ENCODE measurements around the gene ZCWPW2. TPM values are rescaled to one million over a fixed set of nuclear protein-coding genes. Genes with fewer than 3 reads are reported as not detected.

Gene ZCWPW2
- total RNA-seq, 1 donor from 2014 or later: 0.64 TPM

DNA sequence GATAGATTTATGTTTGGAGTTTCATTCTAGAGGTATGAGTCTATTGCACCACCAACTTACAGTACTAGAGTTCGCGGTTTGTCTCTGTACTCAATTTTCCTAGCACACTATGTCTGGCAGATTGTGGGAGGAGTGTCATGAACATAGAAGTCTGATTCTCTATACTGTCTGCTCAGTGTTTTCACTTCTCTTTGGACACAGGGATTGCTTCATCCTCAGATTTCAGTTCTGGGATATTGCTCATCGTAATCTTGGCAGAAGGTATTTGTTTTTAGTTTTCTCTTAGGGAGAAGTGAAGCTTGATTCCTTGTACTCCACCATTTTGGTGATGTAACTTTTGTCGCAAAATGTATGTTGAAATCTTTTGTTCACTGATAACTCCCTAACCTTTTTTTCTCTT is 27.9 kb downstream of the ZCWPW2 start:
- DNase-seq (ENCODE audit: low read depth): peak; percentile 58

GRCh38 chr3:28386049-28386448 is 37.5 kb downstream of the ZCWPW2 start:
- DNase-seq (ENCODE audit: low read depth): no peak

GRCh38 chr3:28388978-28389377 is 40.5 kb downstream of the ZCWPW2 start:
- DNase-seq (ENCODE audit: low read depth): no peak

- DNase-seq (ENCODE audit: low read depth): no peak
Observed at GRCh38 chr3:28399206-28399605, 50.7 kb downstream of the ZCWPW2 start.

DNA sequence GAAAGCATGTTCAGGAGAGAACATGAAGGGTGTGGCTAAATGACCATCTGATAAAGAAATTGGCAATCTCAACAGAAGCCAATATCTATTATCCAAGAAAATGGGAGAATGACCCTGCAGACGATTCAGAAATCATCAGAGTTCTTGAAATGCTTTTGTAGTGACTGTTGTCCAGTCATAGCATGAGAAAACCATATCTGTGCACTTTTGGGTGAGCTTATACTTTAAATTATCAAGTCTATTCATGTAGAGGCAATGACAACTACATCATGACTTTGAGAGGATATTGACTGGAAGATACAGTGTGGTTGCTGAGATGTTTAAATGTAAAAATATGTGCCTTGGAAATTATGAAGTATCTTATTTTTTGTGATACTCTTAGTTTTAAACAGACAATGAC is 57.7 kb downstream of the ZCWPW2 start:
- DNase-seq (ENCODE audit: low read depth): no peak

DNA sequence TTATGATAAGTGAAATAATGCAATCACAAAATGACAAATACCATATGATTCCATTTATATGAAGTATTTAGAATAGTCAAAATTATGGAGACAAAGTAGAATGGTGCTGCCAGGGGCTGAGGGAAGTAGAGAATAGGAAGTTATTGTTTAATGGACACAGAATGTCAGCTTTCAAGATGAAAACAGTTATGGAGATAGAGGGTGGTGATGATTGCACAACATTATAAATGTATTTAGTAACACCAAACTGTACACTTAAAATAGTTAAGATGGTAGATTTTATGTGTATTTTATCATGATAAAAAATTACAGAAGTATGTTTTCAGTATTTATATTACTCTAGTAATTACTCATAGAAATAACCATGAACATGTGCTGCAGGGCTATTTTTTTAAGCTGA is 100.9 kb downstream of the ZCWPW2 start:
- no peak for DNase-seq (ENCODE audit: low read depth)

DNA sequence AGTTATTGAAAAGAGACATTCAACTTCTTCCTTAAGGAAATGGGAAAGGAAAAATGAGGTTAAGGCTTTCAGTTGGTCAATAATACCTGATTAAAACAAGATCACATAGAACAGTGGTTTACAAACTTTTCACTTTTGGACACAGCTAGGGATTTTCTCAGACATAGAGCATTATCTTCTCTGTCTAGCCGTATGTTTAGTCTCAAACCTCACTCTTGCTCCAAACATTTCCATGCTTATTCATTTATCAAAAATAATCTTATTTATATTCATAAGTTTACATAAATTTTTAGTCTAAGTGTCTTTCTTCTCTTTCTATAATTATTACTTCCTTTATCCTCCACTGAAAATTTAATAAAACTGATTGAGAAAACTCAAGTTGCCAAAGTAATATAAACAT is 114.3 kb downstream of the ZCWPW2 start:
- DNase-seq (ENCODE audit: low read depth): no peak

- peak; percentile 6 for DNase-seq (ENCODE audit: low read depth)
Observed at GRCh38 chr3:28467414-28467813, 118.9 kb downstream of the ZCWPW2 start.

- peak; percentile 62 for DNase-seq (ENCODE audit: low read depth)
Observed at GRCh38 chr3:28476194-28476593, 127.7 kb downstream of the ZCWPW2 start.

- DNase-seq (ENCODE audit: low read depth): no peak
Observed at GRCh38 chr3:28476764-28477163, 128.2 kb downstream of the ZCWPW2 start.

- no peak for DNase-seq (ENCODE audit: low read depth)
Observed at GRCh38 chr3:28485164-28485563, 136.6 kb downstream of the ZCWPW2 start.

DNA sequence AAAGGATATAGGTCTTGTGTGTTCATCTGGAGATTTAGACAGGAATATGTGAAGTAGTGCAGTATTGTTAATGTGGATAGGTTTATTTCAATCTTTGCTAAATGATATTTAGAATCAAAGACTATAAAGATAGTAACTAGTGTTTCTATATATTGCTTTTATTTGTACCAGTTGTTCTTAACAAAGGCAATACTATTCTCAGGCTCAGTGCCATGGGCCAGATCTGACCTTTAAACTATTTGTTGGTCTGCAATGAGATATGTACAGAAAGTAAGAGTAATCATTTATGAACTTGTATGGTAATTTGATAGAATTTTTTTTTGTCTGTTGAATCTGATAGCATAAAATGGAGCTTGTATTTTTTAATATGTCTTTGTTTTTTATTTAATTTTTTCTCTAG is 146.8 kb downstream of the ZCWPW2 start:
- DNase-seq (ENCODE audit: low read depth): no peak

- DNase-seq (ENCODE audit: low read depth): no peak
Observed at GRCh38 chr3:28502397-28502937, 153.9 kb downstream of the ZCWPW2 start.

- no peak for DNase-seq (ENCODE audit: low read depth)
Observed at GRCh38 chr3:28504976-28505375, 156.5 kb downstream of the ZCWPW2 start.

DNA sequence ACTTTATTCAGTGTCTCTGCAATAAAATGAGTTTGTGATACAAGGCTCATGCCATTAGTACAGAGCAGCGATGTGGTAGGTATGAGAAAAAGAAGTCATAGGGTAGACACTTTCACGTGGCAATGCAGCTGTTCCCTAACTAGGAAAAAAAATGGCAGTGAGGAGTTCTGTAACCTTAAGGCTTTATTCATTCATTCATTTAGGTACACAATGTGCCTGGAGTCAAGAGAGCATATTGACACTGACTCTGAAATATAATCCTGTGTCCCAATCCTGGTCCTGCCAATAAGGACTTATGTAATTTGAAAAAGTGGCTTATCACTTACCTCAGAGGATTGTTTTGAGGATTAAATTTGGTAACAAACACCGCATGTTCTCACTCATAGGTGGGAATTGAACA is 173.1 kb downstream of the ZCWPW2 start:
- no peak for DNase-seq (ENCODE audit: low read depth)

DNA sequence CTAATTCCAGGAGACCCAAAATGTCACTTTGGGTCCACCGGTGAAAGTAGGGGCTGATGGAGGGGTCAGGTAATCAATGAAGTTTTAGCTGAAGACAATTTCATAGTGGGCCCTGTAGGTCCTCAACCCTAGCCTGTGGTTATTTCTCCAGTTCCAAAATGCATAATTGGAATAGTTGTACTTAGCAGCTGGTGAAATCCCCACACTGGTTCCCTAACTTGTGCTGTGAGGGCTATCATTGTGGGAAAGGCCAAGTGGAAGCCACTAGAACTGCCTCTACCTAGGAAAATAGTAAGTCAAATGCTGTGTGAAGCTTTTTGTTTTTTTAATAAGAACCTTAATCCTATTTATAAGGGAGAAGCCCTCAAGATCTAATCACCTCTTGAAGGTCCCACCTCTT is 193.8 kb downstream of the ZCWPW2 start:
- peak; percentile 59 for DNase-seq (ENCODE audit: low read depth)

GRCh38 chr3:28544236-28544635 is 195.7 kb downstream of the ZCWPW2 start:
- no peak for DNase-seq (ENCODE audit: low read depth)

- no peak for DNase-seq (ENCODE audit: low read depth)
Observed at GRCh38 chr3:28544831-28545230, 196.3 kb downstream of the ZCWPW2 start.

DNA sequence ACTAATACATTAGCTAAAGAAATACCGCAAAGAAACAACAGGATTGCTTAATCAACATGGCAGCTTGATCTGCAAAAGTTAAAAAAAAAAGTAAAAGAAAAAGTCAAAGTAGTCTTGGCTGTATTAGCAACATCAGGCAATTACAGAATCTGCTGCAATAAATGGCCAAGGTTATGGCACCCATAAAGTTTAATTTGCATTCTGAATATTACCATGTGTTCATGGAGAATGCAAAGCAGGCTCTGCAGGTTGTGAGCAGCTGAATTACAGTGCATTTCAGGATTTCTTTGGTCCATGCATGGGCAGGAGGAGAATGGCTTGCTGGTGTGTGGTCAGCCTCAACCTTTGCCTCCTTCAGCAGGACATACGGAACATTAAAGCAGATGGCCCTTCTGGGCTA is 199.2 kb downstream of the ZCWPW2 start:
- no peak for DNase-seq (ENCODE audit: low read depth)

DNA sequence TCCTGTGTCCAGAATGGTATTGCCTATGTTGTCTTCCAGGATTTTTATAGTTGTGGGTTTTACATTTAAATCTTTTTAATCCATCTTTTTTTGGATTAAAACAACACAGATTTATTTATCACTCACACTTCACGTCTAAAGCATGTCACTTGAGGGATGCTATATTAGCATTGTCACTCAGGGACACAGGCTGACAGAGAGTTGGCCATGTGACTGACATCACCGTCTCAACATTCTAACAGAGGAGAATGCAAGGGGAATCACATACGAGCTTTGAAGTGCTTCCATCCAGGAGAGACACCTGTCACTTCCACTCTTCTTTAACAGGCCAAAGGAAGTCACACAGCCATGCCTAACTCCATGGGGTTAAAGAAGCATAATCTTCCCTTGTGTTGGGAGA is 204.7 kb downstream of the ZCWPW2 start:
- DNase-seq (ENCODE audit: low read depth): no peak

GRCh38 chr3:28556195-28556594 is 207.7 kb downstream of the ZCWPW2 start:
- no peak for DNase-seq (ENCODE audit: low read depth)

DNA sequence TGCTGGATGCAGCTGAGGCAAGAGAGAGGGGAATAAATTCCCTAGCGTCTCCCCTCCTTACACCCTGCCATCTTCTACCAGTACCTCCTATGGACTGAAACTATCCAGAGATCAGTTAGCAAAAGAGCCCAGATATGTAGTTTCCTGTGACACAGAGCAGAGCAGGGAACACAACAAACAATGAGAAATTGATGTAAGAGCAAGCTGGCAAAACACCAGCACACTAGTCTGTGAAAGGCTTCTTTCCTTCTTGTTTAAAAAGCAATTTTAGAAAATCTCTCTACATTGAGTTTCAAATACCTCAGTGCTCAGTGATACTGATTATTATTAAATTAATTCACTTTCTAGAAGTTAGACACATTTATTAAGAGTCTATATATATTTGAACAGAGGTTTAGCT is 215.7 kb downstream of the ZCWPW2 start:
- DNase-seq (ENCODE audit: low read depth): no peak

GRCh38 chr3:28569357-28569756 is 220.8 kb downstream of the ZCWPW2 start:
- peak; percentile 13 for DNase-seq (ENCODE audit: low read depth)

- no peak for DNase-seq (ENCODE audit: low read depth)
Observed at GRCh38 chr3:28574036-28574435, 225.5 kb downstream of the ZCWPW2 start.
